NT2/D1 (cell line): ENCODE results near the gene GRK2.

Experiments used
- DNase-seq: peaks from one replicate; pipeline ENCODE4 v3.0.0-alpha.2; 2011; ENCODE audit warnings: low read depth, low spot score
- H3K27me3 ChIP-seq: 2 replicates; pipeline ENCODE4 v1.6.0; 2011; ENCODE audit warnings: mild to moderate bottlenecking; ENCODE audit not compliant: insufficient read length, insufficient read depth
- H3K36me3 ChIP-seq: 2 replicates; pipeline ENCODE4 v1.6.1; 2011; ENCODE audit warnings: mild to moderate bottlenecking, low read length, mixed read lengths; ENCODE audit not compliant: insufficient read depth, insufficient read length
- H3K4me1 ChIP-seq: 2 replicates; pipeline ENCODE4 v1.5.1; 2011; ENCODE audit not compliant: insufficient read depth, insufficient read length
- H3K4me3 ChIP-seq: 2 replicates; pipeline ENCODE4 v1.5.1; 2011; ENCODE audit warnings: low read depth; ENCODE audit not compliant: insufficient read length
- H3K9ac ChIP-seq: 2 replicates; pipeline ENCODE4 v1.6.0; 2011; ENCODE audit warnings: low read depth; ENCODE audit not compliant: insufficient read length
- H3K9me3 ChIP-seq: 2 replicates; pipeline ENCODE4 v1.5.1; 2011; ENCODE audit warnings: mild to moderate bottlenecking, low read length; ENCODE audit not compliant: insufficient read depth
- SUZ12 ChIP-seq: IDR thresholded peaks from 2 replicates; pipeline ENCODE4 v1.6.1; 2011; ENCODE audit not compliant: insufficient read length, insufficient read depth; ENCODE audit errors: extremely low read depth
- YY1 ChIP-seq: IDR thresholded peaks from 2 replicates; pipeline ENCODE4 v1.6.1; 2011; ENCODE audit not compliant: insufficient read length, insufficient read depth
- ZNF274 ChIP-seq: IDR thresholded peaks from 2 replicates; pipeline ENCODE4 v1.6.1; 2011; ENCODE audit warnings: mild to moderate bottlenecking, low read depth, low read length

Gene GRK2

GRCh38 chr11:67278135-67278938 is 12.1 kb downstream of the GRK2 start:
- Histone ChIP-seq H3K27me3 (no peaks in the 10 kb centered on the region), H3K4me1 (peaks cover 27% of the 10 kb centered on the region), H3K4me3 (no peak overlapping the region), H3K36me3 (peaks cover 85% of the 10 kb centered on the region), H3K9ac (peak overlapping the region; percentile 33), H3K9me3 (no peaks in the 10 kb centered on the region)
- DNase-seq, result no peak
- TF ChIP-seq SUZ12 (no peak), YY1 (no peak), ZNF274 (no peak)

- Histone ChIP-seq H3K27me3 (no peaks in the 10 kb centered on the region), H3K9me3 (no peaks in the 10 kb centered on the region), H3K4me1 (peaks cover 25% of the 10 kb centered on the region), H3K9ac (no peak overlapping the region), H3K4me3 (no peak overlapping the region), H3K36me3 (peaks cover 92% of the 10 kb centered on the region)
- no peak for TF ChIP-seq ZNF274
- no peak for TF ChIP-seq YY1
- no peak for TF ChIP-seq SUZ12
- no peak for DNase-seq
These were observed 12.8 kb downstream of the GRK2 start for GRCh38 chr11:67278939-67279588.

- Histone ChIP-seq H3K27me3 (no peaks in the 10 kb centered on the region), H3K9me3 (no peaks in the 10 kb centered on the region), H3K4me1 (peaks cover 23% of the 10 kb centered on the region), H3K9ac (no peak overlapping the region), H3K4me3 (no peak overlapping the region), H3K36me3 (peaks cover 96% of the 10 kb centered on the region)
- TF ChIP-seq SUZ12, result no peak
- TF ChIP-seq YY1, result no peak
- no peak for TF ChIP-seq ZNF274
- DNase-seq, result no peak
These were observed 13.5 kb downstream of the GRK2 start for GRCh38 chr11:67279589-67280340.

- no peak overlapping the region for H3K9ac ChIP-seq
- no peak overlapping the region for H3K4me3 ChIP-seq
- peaks cover 20% of the 10 kb centered on the region for H3K4me1 ChIP-seq
- H3K9me3 ChIP-seq, result no peaks in the 10 kb centered on the region
- peaks cover 96% of the 10 kb centered on the region for H3K36me3 ChIP-seq
- no peak for DNase-seq
- no peaks in the 10 kb centered on the region for H3K27me3 ChIP-seq
- no peak for TF ChIP-seq YY1
- TF ChIP-seq ZNF274, result no peak
- no peak for TF ChIP-seq SUZ12
These were observed 14.1 kb downstream of the GRK2 start for GRCh38 chr11:67280341-67280787.

- DNase-seq, result no peak
- no peak for TF ChIP-seq ZNF274
- TF ChIP-seq SUZ12, result no peak
- TF ChIP-seq YY1, result no peak
- Histone ChIP-seq H3K27me3 (no peaks in the 10 kb centered on the region), H3K36me3 (peaks cover 96% of the 10 kb centered on the region), H3K9ac (no peak overlapping the region), H3K4me3 (no peak overlapping the region), H3K4me1 (peaks cover 14% of the 10 kb centered on the region), H3K9me3 (no peaks in the 10 kb centered on the region)
These were observed 14.7 kb downstream of the GRK2 start for GRCh38 chr11:67280788-67281551.

- Histone ChIP-seq H3K36me3 (peaks cover 97% of the 10 kb centered on the region), H3K4me3 (no peak overlapping the region), H3K9ac (no peak overlapping the region), H3K27me3 (no peaks in the 10 kb centered on the region), H3K4me1 (peaks cover 14% of the 10 kb centered on the region), H3K9me3 (no peaks in the 10 kb centered on the region)
- no peak for DNase-seq
- TF ChIP-seq SUZ12 (no peak), YY1 (no peak), ZNF274 (no peak)
These were observed 15.4 kb downstream of the GRK2 start for GRCh38 chr11:67281552-67282150.
